Esophagus muscularis mucosa (tissue), 4 donors: Measurements from ENCODE around the gene NIBAN1. TPM values are rescaled to one million over a fixed set of nuclear protein-coding genes. Genes with fewer than 3 reads are reported as not detected.

ENCODE experiments used
- DNase-seq: peaks from one replicate; pipeline ENCODE4 v3.0.0-alpha.2; 2017; ENCODE audit errors: extremely low spot score
- H3K27ac ChIP-seq, 4 donors: fragments of 200-600 bp; sonication (generic); replicated peaks in 1 of 4; 1 replicate in 3 of 4; 2 replicates in 1 of 4; pipeline ENCODE4 v1.5.1; 2016 to 2019; ENCODE audit warnings: mild to moderate bottlenecking in 1 of 4
- H3K27me3 ChIP-seq, 4 donors: fragments of 200-600 bp; sonication (generic); one replicate each; pipeline versions ENCODE4 v1.5.1 to v1.6.0; 2016 to 2019
- H3K36me3 ChIP-seq, 4 donors: fragments of 200-600 bp; sonication (generic); one replicate each; pipeline ENCODE4 v1.5.1; 2016 to 2019
- H3K4me1 ChIP-seq, 4 donors: fragments of 200-600 bp; sonication (generic); one replicate each; pipeline ENCODE4 v1.5.1; 2016 to 2019
- H3K4me3 ChIP-seq, 4 donors: fragments of 200-600 bp; sonication (generic); 1 replicate in 2 of 4; 2 replicates in 2 of 4; pipeline ENCODE4 v1.5.1; 2016 to 2019; ENCODE audit warnings: mild to moderate bottlenecking in 4 of 4, moderate library complexity in 1 of 4
- H3K9me3 ChIP-seq, 4 donors: fragments of 200-600 bp; sonication (generic); 1 replicate in 3 of 4; 2 replicates in 1 of 4; pipeline ENCODE4 v1.5.1; 2016 to 2019
- CTCF ChIP-seq, 3 experiments: fragments of 200-600 bp in 2 of 3; fragments of 450-650 bp in 1 of 3; sonication (generic) in 2 of 3; IDR thresholded peaks; one replicate each; pipeline ENCODE4 v1.5.1; 2017 to 2019; ENCODE audit warnings: antibody characterized with exemption in 3 of 3, mild to moderate bottlenecking in 2 of 3, moderate library complexity in 1 of 3
- EP300 ChIP-seq: sonication (generic); formaldehyde crosslinking; IDR thresholded peaks from one replicate; pipeline ENCODE4 v1.6.1; 2017; ENCODE audit warnings: antibody characterized with exemption
- POLR2A ChIP-seq: fragments of 450-650 bp; IDR thresholded peaks from one replicate; pipeline ENCODE4 v1.6.1; 2017; ENCODE audit warnings: antibody characterized with exemption, moderate library complexity, mild to moderate bottlenecking, low read depth
- POLR2AphosphoS5 ChIP-seq, 2 donors: sonication (generic); formaldehyde crosslinking; IDR thresholded peaks; one replicate each; pipeline ENCODE4 v1.6.1; 2017; ENCODE audit warnings: antibody characterized with exemption in 2 of 2
- WGBS: methylation state at CpG from one replicate; pipeline ENCODE4 v1.1.5; 2018; 5-methylcytosine and 5-hydroxymethylcytosine counted together
- intact Hi-C: fragments of 100-400 bp; cut with DNase I; formaldehyde crosslinking; loops from one replicate; pipeline ENCODE4 v1.15.1; 2023
- total RNA-seq, 4 donors: library from RNA; depleted of rRNA; stranded (reverse); fragments of >200 nt; gene quantifications; one replicate each; pipeline versions ENCODE4 v1.1.0 to v1.2.1, GENCODE V29; 2016

NIBAN1 gene
- total RNA-seq, 4 donors from 2014 or later, result 493 to 813 (median 584) TPM

GRCh38 chr1:184986250-184986649 lies 11.9 kb upstream of the NIBAN1 start:
- peaks cover 6 to 14% (median 7%) of the 10 kb centered on the region in 4 donors for H3K4me1 ChIP-seq
- H3K9me3 ChIP-seq, result no peaks in the 10 kb centered on the region
- DNase-seq, result no peak
- TF ChIP-seq POLR2A, result no peak
- no peak for TF ChIP-seq POLR2AphosphoS5 (IDR thresholded peaks at IDR 0.05)
- no peak for TF ChIP-seq EP300
- TF ChIP-seq CTCF (IDR thresholded peaks at IDR 0.05), result no peak
- no peak overlapping the region for H3K4me3 ChIP-seq
- no peaks in the 10 kb centered on the region for H3K36me3 ChIP-seq
- H3K27me3 ChIP-seq, result no peaks in the 10 kb centered on the region
- WGBS, result 48% methylated on average over 5 of the region's 5 CpGs
- intact Hi-C loops, result no loop called here
- H3K27ac ChIP-seq, result no peak overlapping the region

DNA sequence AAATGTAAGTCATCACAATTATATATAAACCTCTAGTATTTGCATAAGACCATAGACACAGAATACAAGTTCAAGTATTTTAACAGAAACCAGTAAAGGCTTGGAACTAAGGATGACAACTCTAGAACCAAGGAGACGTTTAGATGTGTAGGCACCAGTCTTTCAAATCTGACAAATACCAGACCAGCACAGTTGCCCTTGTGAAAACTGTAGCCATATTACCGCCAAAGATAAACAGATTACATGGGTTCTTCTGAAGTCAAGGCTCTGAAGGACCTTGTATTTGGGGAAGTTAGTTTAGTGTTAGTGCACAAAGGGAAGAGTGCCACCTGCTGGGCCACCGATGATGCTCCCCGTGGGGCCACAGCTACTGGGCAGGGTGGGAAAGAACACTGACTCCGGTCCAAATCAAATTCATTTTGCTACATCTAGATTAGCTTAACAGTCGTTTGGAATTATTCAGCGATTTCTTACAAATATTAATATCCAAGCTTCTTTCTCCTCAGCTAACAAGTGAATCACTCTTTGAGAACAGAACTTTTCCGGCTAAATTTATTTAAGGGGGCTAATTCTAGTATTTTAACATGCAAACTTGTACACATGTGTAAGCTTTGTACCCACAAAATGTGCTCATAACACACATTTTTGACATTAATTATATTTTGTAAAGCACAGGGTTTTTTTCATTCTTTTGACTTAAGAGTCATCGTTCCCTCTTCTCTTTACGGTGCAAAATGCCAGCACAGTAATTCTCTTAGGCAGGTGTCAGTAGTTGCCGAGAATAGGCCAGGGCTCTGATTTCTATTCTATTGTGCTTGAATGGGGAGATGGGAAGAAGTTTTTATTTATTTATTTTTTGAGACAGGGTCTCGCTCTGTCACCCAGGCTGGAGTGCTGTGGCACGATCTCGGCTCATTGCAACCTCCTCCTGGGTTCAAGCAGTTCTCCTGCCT lies 8.0 kb upstream of the NIBAN1 start:
- intact Hi-C loops, result loop anchor here (1.0 kb wide), 1 partner anchor 177 kb away; no protein-coding TSS in a partner anchor
- 50% methylated on average over 14 of the region's 14 CpGs for WGBS
- Histone ChIP-seq H3K27ac (no peak overlapping the region), H3K27me3 (no peaks in the 10 kb centered on the region), H3K9me3 (no peaks in the 10 kb centered on the region), H3K4me1 (peaks cover 6 to 10% (median 7%) of the 10 kb centered on the region in 4 donors), H3K4me3 (no peak overlapping the region), H3K36me3 (no peaks in the 10 kb centered on the region)
- TF ChIP-seq POLR2A, result no peak
- peak; percentile 55 to 61 for TF ChIP-seq POLR2AphosphoS5 (IDR thresholded peaks at IDR 0.05)
- no peak for TF ChIP-seq EP300
- peak; percentile 92 to 97 (median 96) for TF ChIP-seq CTCF (IDR thresholded peaks at IDR 0.05)
- peak; percentile 95 for DNase-seq

DNA sequence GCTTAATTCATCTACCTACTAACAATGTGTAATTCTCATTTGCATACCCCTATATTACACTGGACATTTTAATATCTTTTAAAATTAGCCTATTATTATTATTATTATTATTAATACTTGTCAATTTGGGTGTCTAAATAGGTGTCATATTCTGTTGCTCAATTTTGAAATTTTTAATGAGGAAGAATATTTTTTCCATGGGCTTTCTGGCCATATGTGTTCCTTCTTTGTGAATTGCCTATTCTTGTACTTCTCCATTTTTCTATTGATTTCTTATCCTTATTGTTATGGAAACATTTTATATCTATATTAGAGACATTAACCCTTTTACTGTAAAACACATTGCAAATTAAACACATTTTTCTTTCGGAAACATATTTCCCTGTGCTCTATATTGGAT lies 6.4 kb upstream of the NIBAN1 start:
- H3K4me3 ChIP-seq, result no peak overlapping the region
- H3K4me1 ChIP-seq, result peaks cover 6 to 10% (median 7%) of the 10 kb centered on the region in 4 donors
- no peak for TF ChIP-seq POLR2A
- no peak for TF ChIP-seq CTCF (IDR thresholded peaks at IDR 0.05)
- TF ChIP-seq POLR2AphosphoS5 (IDR thresholded peaks at IDR 0.05), result no peak
- no peak for TF ChIP-seq EP300
- no peaks in the 10 kb centered on the region for H3K9me3 ChIP-seq
- intact Hi-C loops, result no loop called here
- H3K36me3 ChIP-seq, result no peaks in the 10 kb centered on the region
- 95% methylated on average over 1 of the region's 1 CpG for WGBS
- H3K27ac ChIP-seq, result no peak overlapping the region
- no peak for DNase-seq
- no peaks in the 10 kb centered on the region for H3K27me3 ChIP-seq

GRCh38 chr1:184975208-184975870 lies 1.0 kb upstream of the NIBAN1 start:
- intact Hi-C loops, result no loop called here
- Histone ChIP-seq H3K27me3 (no peaks in the 10 kb centered on the region), H3K9me3 (no peaks in the 10 kb centered on the region), H3K36me3 (no peaks in the 10 kb centered on the region), H3K4me3 (peak overlapping the region in 1 of 4 donors; percentile 93), H3K27ac (peak overlapping the region; percentile 89 to 96 (median 95)), H3K4me1 (peaks cover 9 to 25% (median 25%) of the 10 kb centered on the region in 4 donors)
- DNase-seq, result no peak
- 91% methylated on average over 6 of the region's 6 CpGs for WGBS
- TF ChIP-seq CTCF (IDR thresholded peaks at IDR 0.05), result no peak
- TF ChIP-seq EP300, result no peak
- no peak for TF ChIP-seq POLR2A
- no peak for TF ChIP-seq POLR2AphosphoS5 (IDR thresholded peaks at IDR 0.05)
